GM21423 (cell line): ENCODE data around the gene BAX.

ENCODE experiments used
- ATAC-seq: cut with Tn5 transposase; IDR thresholded peaks from one replicate; pipeline ENCODE4 v1.9.1; 2021; ENCODE audit warnings: mild to moderate bottlenecking, moderate library complexity; ENCODE audit not compliant: unreplicated experiment

The BAX gene

GRCh38 chr19:49011194-49011593 lies 56.5 kb downstream of the BAX start:
- no peak for ATAC-seq
